Effector memory CD4-positive, alpha-beta T cell (primary cell): ENCODE data around the gene RXRA.

Experiments
- DNase-seq, 3 donors: peaks; one replicate each; pipeline ENCODE4 v3.0.0-alpha.2; 2020
- H3K27ac ChIP-seq: 2 replicates; pipeline ENCODE4 v1.7.0; 2013; ENCODE audit warnings: mild to moderate bottlenecking, low read length, moderate library complexity; ENCODE audit not compliant: insufficient read depth, poor library complexity, severe bottlenecking
- H3K27me3 ChIP-seq: replicated peaks from 2 replicates; pipeline ENCODE4 v1.7.0; 2013; ENCODE audit warnings: mild to moderate bottlenecking, low read length; ENCODE audit not compliant: insufficient read depth, control insufficient read depth, poor library complexity, severe bottlenecking
- H3K36me3 ChIP-seq: 2 replicates; pipeline ENCODE4 v1.7.0; 2013; ENCODE audit warnings: mild to moderate bottlenecking, low read length, moderate library complexity; ENCODE audit not compliant: control insufficient read depth, insufficient read depth
- H3K4me1 ChIP-seq: 2 replicates; pipeline ENCODE4 v1.7.0; 2013; ENCODE audit warnings: low read length, mild to moderate bottlenecking; ENCODE audit not compliant: control insufficient read depth, insufficient read depth, poor library complexity, severe bottlenecking
- H3K4me3 ChIP-seq: 2 replicates; pipeline ENCODE4 v1.7.0; 2013; ENCODE audit warnings: low read length, low read depth, mild to moderate bottlenecking; ENCODE audit not compliant: insufficient read depth, poor library complexity, severe bottlenecking
- H3K9me3 ChIP-seq: 2 replicates; pipeline ENCODE4 v1.7.0; 2013; ENCODE audit warnings: mild to moderate bottlenecking, low read length, moderate library complexity; ENCODE audit not compliant: control insufficient read depth

RXRA gene

GRCh38 chr9:134460896-134461295 lies 134.6 kb downstream of the RXRA start:
- DNase-seq, result no peak
- no peak overlapping the region for H3K27ac ChIP-seq
- H3K27me3 ChIP-seq, result no peaks in the 10 kb centered on the region
- no peaks in the 10 kb centered on the region for H3K36me3 ChIP-seq
- no peak overlapping the region for H3K4me3 ChIP-seq
- peaks cover 14% of the 10 kb centered on the region for H3K4me1 ChIP-seq
- H3K9me3 ChIP-seq, result no peaks in the 10 kb centered on the region

GRCh38 chr9:134461426-134461982 lies 135.2 kb downstream of the RXRA start:
- Histone ChIP-seq H3K4me1 (peaks cover 12% of the 10 kb centered on the region), H3K9me3 (no peaks in the 10 kb centered on the region), H3K27ac (no peak overlapping the region), H3K36me3 (no peaks in the 10 kb centered on the region), H3K4me3 (no peak overlapping the region), H3K27me3 (no peaks in the 10 kb centered on the region)
- DNase-seq, result no peak

- DNase-seq, result no peak
- H3K36me3 ChIP-seq, result no peaks in the 10 kb centered on the region
- H3K4me1 ChIP-seq, result peaks cover 4% of the 10 kb centered on the region
- no peak overlapping the region for H3K27ac ChIP-seq
- no peaks in the 10 kb centered on the region for H3K27me3 ChIP-seq
- H3K9me3 ChIP-seq, result no peaks in the 10 kb centered on the region
- no peak overlapping the region for H3K4me3 ChIP-seq
Measured at GRCh38 chr9:134462318-134462717, 136.1 kb downstream of the RXRA start.

GRCh38 chr9:134463280-134463679 lies 137.0 kb downstream of the RXRA start:
- Histone ChIP-seq H3K9me3 (no peaks in the 10 kb centered on the region), H3K36me3 (no peaks in the 10 kb centered on the region), H3K4me1 (no peaks in the 10 kb centered on the region), H3K4me3 (no peak overlapping the region), H3K27me3 (no peaks in the 10 kb centered on the region), H3K27ac (no peak overlapping the region)
- DNase-seq, result no peak

- Histone ChIP-seq H3K4me1 (no peaks in the 10 kb centered on the region), H3K27me3 (no peaks in the 10 kb centered on the region), H3K27ac (no peak overlapping the region), H3K4me3 (no peak overlapping the region), H3K36me3 (no peaks in the 10 kb centered on the region), H3K9me3 (no peaks in the 10 kb centered on the region)
- no peak for DNase-seq
Measured at GRCh38 chr9:134466869-134467616, 140.8 kb downstream of the RXRA start.

- no peak overlapping the region for H3K27ac ChIP-seq
- H3K4me1 ChIP-seq, result no peaks in the 10 kb centered on the region
- DNase-seq, result no peak
- H3K27me3 ChIP-seq, result no peaks in the 10 kb centered on the region
- no peak overlapping the region for H3K4me3 ChIP-seq
- H3K9me3 ChIP-seq, result no peaks in the 10 kb centered on the region
- H3K36me3 ChIP-seq, result no peaks in the 10 kb centered on the region
Measured at GRCh38 chr9:134468358-134468757, 142.1 kb downstream of the RXRA start.

GRCh38 chr9:134469041-134469875 lies 143.0 kb downstream of the RXRA start:
- no peaks in the 10 kb centered on the region for H3K9me3 ChIP-seq
- no peak overlapping the region for H3K27ac ChIP-seq
- H3K36me3 ChIP-seq, result no peaks in the 10 kb centered on the region
- no peaks in the 10 kb centered on the region for H3K27me3 ChIP-seq
- no peak for DNase-seq
- H3K4me1 ChIP-seq, result no peaks in the 10 kb centered on the region
- no peak overlapping the region for H3K4me3 ChIP-seq

GRCh38 chr9:134472256-134472655 lies 146.0 kb downstream of the RXRA start:
- Histone ChIP-seq H3K27ac (no peak overlapping the region), H3K4me1 (no peaks in the 10 kb centered on the region), H3K36me3 (no peaks in the 10 kb centered on the region), H3K9me3 (no peaks in the 10 kb centered on the region), H3K27me3 (no peaks in the 10 kb centered on the region), H3K4me3 (no peak overlapping the region)
- DNase-seq, result no peak

- H3K27me3 ChIP-seq, result no peaks in the 10 kb centered on the region
- no peaks in the 10 kb centered on the region for H3K4me1 ChIP-seq
- H3K27ac ChIP-seq, result no peak overlapping the region
- H3K9me3 ChIP-seq, result no peaks in the 10 kb centered on the region
- no peak overlapping the region for H3K4me3 ChIP-seq
- no peak for DNase-seq
- no peaks in the 10 kb centered on the region for H3K36me3 ChIP-seq
Measured at GRCh38 chr9:134473141-134474054, 147.1 kb downstream of the RXRA start.
